Stimulated activated naive CD8-positive, alpha-beta T cell treated with anti-CD3 and anti-CD28 coated beads, Interleukin-15, amount 100 ng/mL, for 72 hours (primary cell): ENCODE data around the gene ASS1.
A peak's percentile ranks its signal among the peaks of the same experiment; 100 is the strongest.

Experiments used
- ATAC-seq: fragments of 150-1000 bp; cut with Tn5 transposase; 2 replicates; pipeline ENCODE4 v1.10.0; 2021; ENCODE audit warnings: mild to moderate bottlenecking, moderate library complexity
- DNase-seq, 2 donors: peaks; one replicate each; pipeline ENCODE4 v3.0.0; 2021 to 2022
- H3K27ac Mint-ChIP-seq, 2 donors: one replicate each; pipeline ENCODE4 v1.8.0; 2022; ENCODE audit warnings: mild to moderate bottlenecking in 2 of 2, mixed read lengths in 2 of 2, moderate library complexity in 2 of 2
- H3K27me3 Mint-ChIP-seq: one replicate; pipeline ENCODE4 v1.8.0; 2022; ENCODE audit warnings: mixed read lengths
- H3K4me1 Mint-ChIP-seq: one replicate; pipeline ENCODE4 v1.8.0; 2022; ENCODE audit warnings: mild to moderate bottlenecking, mixed read lengths
- H3K4me3 Mint-ChIP-seq, 2 donors: one replicate each; pipeline ENCODE4 v1.8.0; 2022; ENCODE audit warnings: mild to moderate bottlenecking in 2 of 2, mixed read lengths in 2 of 2, moderate library complexity in 1 of 2
- H3K9me3 Mint-ChIP-seq, 2 donors: one replicate each; pipeline ENCODE4 v1.8.0; 2022; ENCODE audit warnings: mixed read lengths in 2 of 2

Gene ASS1

DNA sequence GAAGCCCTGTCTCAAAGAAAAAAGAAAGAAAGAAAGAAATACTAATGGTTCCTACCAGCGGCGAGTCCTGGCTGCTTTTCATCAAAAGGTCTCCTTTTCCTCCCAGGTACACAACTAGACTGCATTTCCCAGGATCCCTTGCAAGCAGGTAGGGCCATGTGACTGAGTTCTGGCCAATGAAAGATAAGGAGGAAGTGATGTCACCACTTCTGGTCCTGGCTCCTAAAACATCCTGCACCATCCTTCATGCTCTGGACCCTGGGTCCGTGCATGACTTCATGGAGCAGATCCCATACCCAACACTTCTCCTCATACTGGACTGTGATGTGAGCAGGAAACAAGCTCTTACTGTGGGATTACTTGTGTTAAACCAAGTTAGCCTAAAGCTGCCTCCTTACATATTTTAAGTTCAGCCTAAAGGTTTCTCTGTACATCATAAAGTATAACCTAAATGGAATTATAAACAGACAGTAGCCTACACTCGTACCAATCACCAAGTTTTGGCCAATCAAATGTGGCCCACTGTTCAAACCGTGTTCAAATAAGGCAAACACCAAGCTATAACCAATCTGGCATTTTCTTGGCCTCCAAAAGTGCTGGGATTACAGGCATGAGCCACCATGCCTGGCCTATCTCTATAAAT, 104.5 kb downstream of the ASS1 start:
- ATAC-seq: no peak
- DNase-seq: no peak

More for the DNA sequence above, 104.5 kb downstream of the ASS1 start:
- Mint-ChIP-seq H3K9me3 (peaks cover 6 to 8% of the 10 kb centered on the region in 2 donors), H3K4me3 (no peak overlapping the region), H3K27me3 (peaks cover 9% of the 10 kb centered on the region), H3K27ac (peak overlapping the region in 1 of 2 donors; percentile 65), H3K4me1 (no peaks in the 10 kb centered on the region)
